Trophoblast cell (in vitro differentiated cells and primary cell): Measurements from ENCODE around the gene MMP12.
A peak's percentile ranks its signal among the peaks of the same experiment; 100 is the strongest.

Experiments used
- DNase-seq, 2 donors: peaks; one replicate each; pipeline ENCODE4 v3.0.0-alpha.2; 2016
- H2AFZ ChIP-seq: 2 replicates; pipeline ENCODE4 v1.6.1; 2013; ENCODE audit warnings: low read length, moderate library complexity, mild to moderate bottlenecking; ENCODE audit not compliant: insufficient read depth, poor library complexity
- H2AK5ac ChIP-seq: 2 replicates; pipeline ENCODE4 v1.6.1; 2013; ENCODE audit warnings: mild to moderate bottlenecking, low read length
- H2BK120ac ChIP-seq: 2 replicates; pipeline ENCODE4 v1.6.1; 2013; ENCODE audit warnings: low read length, mild to moderate bottlenecking, moderate library complexity; ENCODE audit not compliant: insufficient read depth, poor library complexity
- H2BK12ac ChIP-seq: 2 replicates; pipeline ENCODE4 v1.6.1; 2013; ENCODE audit warnings: mild to moderate bottlenecking, low read length, moderate library complexity
- H2BK5ac ChIP-seq: 2 replicates; pipeline ENCODE4 v1.6.1; 2013; ENCODE audit warnings: low read length, low read depth, moderate library complexity, mild to moderate bottlenecking; ENCODE audit not compliant: poor library complexity
- H3K14ac ChIP-seq: 2 replicates; pipeline ENCODE4 v1.6.1; 2013; ENCODE audit warnings: mild to moderate bottlenecking, low read length
- H3K18ac ChIP-seq: 2 replicates; pipeline ENCODE4 v1.6.1; 2013; ENCODE audit warnings: mild to moderate bottlenecking, low read length
- H3K23ac ChIP-seq: 2 replicates; pipeline ENCODE4 v1.6.1; 2013; ENCODE audit warnings: low read length
- H3K27ac ChIP-seq: 2 replicates; pipeline ENCODE4 v1.5.1; 2013; ENCODE audit warnings: low read depth, mild to moderate bottlenecking, inconsistent platforms, low read length, moderate library complexity
- H3K27me3 ChIP-seq: 2 replicates; pipeline ENCODE4 v1.6.1; 2013; ENCODE audit warnings: inconsistent platforms, mild to moderate bottlenecking, low read length, moderate library complexity; ENCODE audit not compliant: insufficient read depth
- H3K36me3 ChIP-seq, 2 experiments: 1 replicate in 1 of 2; 2 replicates in 1 of 2; pipeline ENCODE4 v1.6.1; 2013; ENCODE audit warnings: low read length in 2 of 2, mild to moderate bottlenecking in 2 of 2, moderate library complexity in 1 of 2; ENCODE audit not compliant: insufficient read depth in 2 of 2, control insufficient read depth in 1 of 2
- H3K4ac ChIP-seq: 2 replicates; pipeline ENCODE4 v1.6.1; 2013; ENCODE audit warnings: low read depth, mild to moderate bottlenecking, low read length, moderate library complexity
- H3K4me1 ChIP-seq, 2 experiments: 1 replicate in 1 of 2; 2 replicates in 1 of 2; pipeline ENCODE4 v1.6.1; 2013; ENCODE audit warnings: low read length in 2 of 2, mild to moderate bottlenecking in 2 of 2, moderate library complexity in 1 of 2; ENCODE audit not compliant: insufficient read depth in 2 of 2, control insufficient read depth in 1 of 2
- H3K4me2 ChIP-seq: 2 replicates; pipeline ENCODE4 v1.6.1; 2013; ENCODE audit warnings: inconsistent platforms, mild to moderate bottlenecking, low read length, moderate library complexity
- H3K4me3 ChIP-seq: 2 replicates; pipeline ENCODE4 v1.5.1; 2013; ENCODE audit warnings: mild to moderate bottlenecking, low read depth, low read length, inconsistent platforms
- H3K79me1 ChIP-seq: one replicate; pipeline ENCODE4 v1.6.1; 2013; ENCODE audit warnings: low read length
- H3K79me2 ChIP-seq: 2 replicates; pipeline ENCODE4 v1.6.1; 2013; ENCODE audit warnings: low read length, mild to moderate bottlenecking; ENCODE audit not compliant: control insufficient read depth, insufficient read depth, poor library complexity
- H3K9ac ChIP-seq: 2 replicates; pipeline ENCODE4 v1.6.1; 2013; ENCODE audit warnings: mild to moderate bottlenecking, low read length
- H3K9me3 ChIP-seq: 2 replicates; pipeline ENCODE4 v1.6.1; 2013; ENCODE audit warnings: low read depth, mild to moderate bottlenecking, control low read depth, inconsistent platforms, low read length; ENCODE audit not compliant: insufficient read depth
- H4K12ac ChIP-seq: 2 replicates; pipeline ENCODE4 v1.6.1; 2013; ENCODE audit warnings: low read depth, mild to moderate bottlenecking, low read length, moderate library complexity
- H4K8ac ChIP-seq: 2 replicates; pipeline ENCODE4 v1.6.1; 2013; ENCODE audit warnings: low read depth, mild to moderate bottlenecking, low read length, moderate library complexity
- H4K91ac ChIP-seq: one replicate; pipeline ENCODE4 v1.6.1; 2013; ENCODE audit warnings: low read depth, mild to moderate bottlenecking, low read length, moderate library complexity
- WGBS: extraction: QIAGEN DNeasy Blood & Tissue Kit; methylation state at CpG from one replicate; pipeline ENCODE4 v1.1.7; 2013; ENCODE audit warnings: missing lambda C conversion rate; ENCODE audit not compliant: insufficient read length, insufficient coverage; ENCODE audit errors: extremely low coverage; 5-methylcytosine and 5-hydroxymethylcytosine counted together

Gene MMP12

GRCh38 chr11:102843489-102843888 lies 31.3 kb downstream of the MMP12 start, which contains the start of gene MMP3:
MMP3 (minus strand) TSS chr11:102843609; CDS start chr11:102843546, 63 bp downstream.
- H3K23ac ChIP-seq = no peak within 1 kb of the TSS
- peak in 1 of 2 donors; percentile 20 for DNase-seq
- no peak within 1 kb of the TSS for H3K18ac ChIP-seq
- H2AK5ac ChIP-seq = no peak within 1 kb of the TSS
- H2BK5ac ChIP-seq = no peak within 1 kb of the TSS
- WGBS = no CpG with 5 or more reads among the region's 4 CpGs
- no peak within 1 kb of the TSS for H3K4me3 ChIP-seq
- no peak within 1 kb of the TSS for H2BK12ac ChIP-seq
- no peak within 1 kb of the TSS for H3K4me2 ChIP-seq
- H3K27me3 ChIP-seq = no peaks in the 10 kb centered on the region
- H3K36me3 ChIP-seq = no peaks in the 10 kb centered on the region
- no peaks in the 10 kb centered on the region for H3K79me1 ChIP-seq
- H3K9me3 ChIP-seq = no peaks in the 10 kb centered on the region
- H4K91ac ChIP-seq = no peak within 1 kb of the TSS
- H3K79me2 ChIP-seq = no peaks in the 10 kb centered on the region
- H4K12ac ChIP-seq = no peak within 1 kb of the TSS
- H4K8ac ChIP-seq = no peak within 1 kb of the TSS
- H3K14ac ChIP-seq = no peak within 1 kb of the TSS
- H2AFZ ChIP-seq = no peak within 1 kb of the TSS
- no peak within 1 kb of the TSS for H3K4ac ChIP-seq
- peaks cover 0 to 2% of the 10 kb centered on the region in 2 experiments for H3K4me1 ChIP-seq
- no peak within 1 kb of the TSS for H3K9ac ChIP-seq
- H2BK120ac ChIP-seq = no peak within 1 kb of the TSS
- H3K27ac ChIP-seq = no peak within 1 kb of the TSS

GRCh38 chr11:102842930-102843329 lies 31.9 kb downstream of the MMP12 start:
- no peak overlapping the region for H3K14ac ChIP-seq
- H3K36me3 ChIP-seq = no peaks in the 10 kb centered on the region
- H4K8ac ChIP-seq = no peak overlapping the region
- no peak overlapping the region for H4K91ac ChIP-seq
- H2AFZ ChIP-seq = no peak overlapping the region
- H2AK5ac ChIP-seq = no peak overlapping the region
- no peak overlapping the region for H2BK12ac ChIP-seq
- no peak overlapping the region for H3K23ac ChIP-seq
- no peak overlapping the region for H3K27ac ChIP-seq
- no peaks in the 10 kb centered on the region for H3K9me3 ChIP-seq
- H2BK5ac ChIP-seq = no peak overlapping the region
- H3K79me1 ChIP-seq = no peaks in the 10 kb centered on the region
- DNase-seq = no peak
- H3K4me2 ChIP-seq = no peak overlapping the region
- peaks cover 0 to 2% of the 10 kb centered on the region in 2 experiments for H3K4me1 ChIP-seq
- H2BK120ac ChIP-seq = no peak overlapping the region
- no peaks in the 10 kb centered on the region for H3K79me2 ChIP-seq
- no peak overlapping the region for H3K4ac ChIP-seq
- no CpG with 5 or more reads among the region's 1 CpG for WGBS
- no peak overlapping the region for H3K18ac ChIP-seq
- H3K27me3 ChIP-seq = no peaks in the 10 kb centered on the region
- no peak overlapping the region for H3K9ac ChIP-seq
- H3K4me3 ChIP-seq = no peak overlapping the region
- no peak overlapping the region for H4K12ac ChIP-seq

GRCh38 chr11:102840018-102840417 lies 34.8 kb downstream of the MMP12 start:
- no peak overlapping the region for H4K91ac ChIP-seq
- H3K23ac ChIP-seq = no peak overlapping the region
- no peaks in the 10 kb centered on the region for H3K9me3 ChIP-seq
- no peak overlapping the region for H4K12ac ChIP-seq
- no CpG with 5 or more reads among the region's 5 CpGs for WGBS
- DNase-seq = no peak
- no peak overlapping the region for H2BK5ac ChIP-seq
- H3K27me3 ChIP-seq = no peaks in the 10 kb centered on the region
- no peak overlapping the region for H2AK5ac ChIP-seq
- H3K4ac ChIP-seq = no peak overlapping the region
- no peak overlapping the region for H2BK12ac ChIP-seq
- H3K18ac ChIP-seq = no peak overlapping the region
- no peak overlapping the region for H3K9ac ChIP-seq
- no peak overlapping the region for H2BK120ac ChIP-seq
- no peaks in the 10 kb centered on the region for H3K36me3 ChIP-seq
- no peaks in the 10 kb centered on the region for H3K79me1 ChIP-seq
- H3K4me2 ChIP-seq = no peak overlapping the region
- no peak overlapping the region for H2AFZ ChIP-seq
- H3K14ac ChIP-seq = no peak overlapping the region
- no peak overlapping the region for H3K27ac ChIP-seq
- H3K4me3 ChIP-seq = no peak overlapping the region
- H3K79me2 ChIP-seq = no peaks in the 10 kb centered on the region
- no peak overlapping the region for H4K8ac ChIP-seq
- peaks cover 0 to 2% of the 10 kb centered on the region in 2 experiments for H3K4me1 ChIP-seq

- Histone ChIP-seq H3K23ac (no peak overlapping the region), H4K12ac (no peak overlapping the region), H2AFZ (no peak overlapping the region), H3K4me2 (no peak overlapping the region), H3K4me3 (no peak overlapping the region), H3K9ac (no peak overlapping the region), H3K4me1 (no peaks in the 10 kb centered on the region), H4K8ac (no peak overlapping the region), H3K36me3 (no peaks in the 10 kb centered on the region), H3K27ac (no peak overlapping the region), H3K4ac (no peak overlapping the region), H2BK5ac (no peak overlapping the region), H3K79me1 (no peaks in the 10 kb centered on the region), H3K14ac (no peak overlapping the region), H2BK120ac (no peak overlapping the region), H3K79me2 (no peaks in the 10 kb centered on the region), H3K27me3 (no peaks in the 10 kb centered on the region), H2BK12ac (no peak overlapping the region), H4K91ac (no peak overlapping the region), H3K9me3 (no peaks in the 10 kb centered on the region), H3K18ac (no peak overlapping the region), H2AK5ac (no peak overlapping the region)
- DNase-seq = no peak
- no CpG with 5 or more reads among the region's 2 CpGs for WGBS
Measured at GRCh38 chr11:102837646-102838045, 37.1 kb downstream of the MMP12 start.
